Amniotic epithelial cell (primary cell): ENCODE data around the gene MMUT.
A peak's percentile ranks its signal among the peaks of the same experiment; 100 is the strongest.
"Not testable (repeated sequence)": the region's sequence is repeated elsewhere in the genome, so short reads cannot be mapped to it uniquely, and the experiment has no call there.

Experiments used
- DNase-seq: peaks from one replicate; pipeline ENCODE4 v3.0.0-alpha.2; 2010; ENCODE audit warnings: low read depth

The MMUT gene

GRCh38 chr6:49423817-49424216 lies 39.2 kb downstream of the MMUT start:
- peak; percentile 24 for DNase-seq

DNA sequence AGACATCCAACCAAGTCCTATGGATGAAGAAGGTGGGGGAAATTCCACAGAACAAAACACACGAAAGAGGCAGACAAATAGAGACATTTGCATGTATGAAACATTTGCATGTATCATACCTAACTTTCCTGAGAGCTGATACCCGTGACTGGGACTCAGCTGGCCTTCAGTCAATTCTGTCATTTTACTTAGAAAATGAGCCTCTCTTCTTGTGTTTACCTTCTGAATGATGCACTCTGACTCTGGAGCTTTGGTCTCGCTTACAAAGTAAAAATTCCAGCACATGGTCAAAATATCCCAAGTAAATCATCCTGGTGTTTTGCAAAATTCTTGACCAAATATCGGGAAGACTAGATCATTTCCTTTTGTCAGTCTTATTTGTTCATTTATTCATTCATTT lies 46.9 kb downstream of the MMUT start:
- no peak for DNase-seq

DNA sequence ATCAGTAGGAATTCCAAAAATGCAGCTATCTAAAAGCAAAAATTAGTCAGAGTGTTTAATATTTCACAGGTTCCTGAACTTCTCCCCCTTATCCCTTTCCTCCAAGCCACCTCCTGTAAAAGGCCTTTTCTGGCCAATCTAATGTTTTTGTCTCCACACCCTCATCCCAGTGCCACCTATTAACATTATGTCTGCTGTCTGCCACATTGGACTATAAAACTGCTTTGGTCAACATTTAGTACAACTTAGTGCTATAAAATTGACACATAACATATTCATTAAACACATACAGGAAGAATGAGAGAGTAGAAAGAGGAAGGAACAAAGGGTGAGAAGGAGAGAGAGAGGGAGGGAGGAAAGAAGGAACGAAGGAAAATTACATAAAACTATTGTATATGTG lies 47.7 kb downstream of the MMUT start:
- no peak for DNase-seq

- DNase-seq = no peak
Observed at GRCh38 chr6:49410564-49410963, 52.5 kb downstream of the MMUT start.

DNA sequence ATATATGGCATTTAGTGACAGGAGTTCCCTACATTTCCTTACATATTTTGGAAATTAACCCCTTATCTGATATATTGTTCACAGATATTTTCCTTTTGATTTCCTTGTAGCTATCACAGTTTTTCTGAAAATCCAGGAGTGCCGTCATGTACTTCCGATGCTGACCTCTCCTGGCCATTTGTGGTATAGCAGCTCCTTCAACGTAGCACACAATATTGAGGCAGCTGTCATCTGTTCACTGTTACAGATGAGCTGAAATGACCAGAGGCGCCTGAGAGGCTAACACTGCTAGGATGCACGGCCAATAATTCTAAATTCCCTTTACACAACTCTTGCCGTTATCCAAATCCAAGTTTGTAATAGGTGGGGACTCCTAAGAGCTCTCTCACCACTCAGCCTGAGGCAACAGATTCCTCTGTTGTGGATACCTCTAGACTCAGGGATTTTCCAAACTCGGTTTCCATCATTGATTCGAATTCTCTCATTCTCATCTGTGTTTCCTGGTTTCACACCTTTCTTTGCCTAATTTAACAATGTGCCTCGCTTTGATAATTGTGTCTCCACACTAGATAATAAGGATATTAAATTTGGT lies 53.0 kb downstream of the MMUT start:
- DNase-seq = peak; percentile 55

GRCh38 chr6:49406250-49406970 lies 56.6 kb downstream of the MMUT start:
- peak; percentile 17 for DNase-seq

- DNase-seq = no peak
Observed at GRCh38 chr6:49401063-49401462, 62.0 kb downstream of the MMUT start.

DNA sequence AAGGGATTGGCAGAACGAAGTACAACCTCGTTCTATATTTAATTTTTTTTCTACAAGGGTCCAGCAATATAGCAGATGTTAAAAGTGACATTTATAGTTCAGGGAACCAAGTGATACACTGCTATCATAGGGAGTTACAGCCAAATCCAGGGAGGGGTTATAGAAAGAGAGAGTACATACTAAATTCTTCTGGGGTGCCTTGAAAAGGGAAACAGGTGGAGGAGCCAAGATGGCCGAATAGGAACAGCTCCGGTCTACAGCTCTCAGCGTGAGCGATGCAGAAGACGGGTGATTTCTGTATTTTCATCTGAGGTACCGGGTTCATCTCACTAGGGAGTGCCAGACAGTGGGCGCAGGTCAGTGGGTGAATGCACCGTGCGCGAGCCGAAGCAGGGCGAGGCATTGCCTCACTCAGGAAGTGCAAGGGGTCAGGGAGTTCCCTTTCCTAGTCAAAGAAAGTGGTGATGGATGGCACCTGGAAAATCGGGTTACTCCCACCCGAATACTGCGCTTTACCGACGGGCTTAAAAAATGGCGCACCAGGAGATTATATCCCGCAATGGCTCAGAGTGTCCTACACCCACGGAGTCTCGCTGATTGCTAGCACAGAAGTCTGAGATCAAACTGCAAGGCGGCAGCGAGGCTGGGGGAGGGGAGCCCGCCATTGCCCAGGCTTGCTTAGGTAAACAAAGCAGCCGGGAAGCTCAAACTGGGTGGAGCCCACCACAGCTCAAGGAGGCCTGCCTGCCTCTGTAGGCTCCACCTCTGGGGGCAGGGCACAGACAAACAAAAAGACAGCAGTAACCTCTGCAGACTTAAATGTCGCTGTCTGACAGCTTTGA lies 76.2 kb downstream of the MMUT start:
- not testable (repeated sequence) for DNase-seq

DNA sequence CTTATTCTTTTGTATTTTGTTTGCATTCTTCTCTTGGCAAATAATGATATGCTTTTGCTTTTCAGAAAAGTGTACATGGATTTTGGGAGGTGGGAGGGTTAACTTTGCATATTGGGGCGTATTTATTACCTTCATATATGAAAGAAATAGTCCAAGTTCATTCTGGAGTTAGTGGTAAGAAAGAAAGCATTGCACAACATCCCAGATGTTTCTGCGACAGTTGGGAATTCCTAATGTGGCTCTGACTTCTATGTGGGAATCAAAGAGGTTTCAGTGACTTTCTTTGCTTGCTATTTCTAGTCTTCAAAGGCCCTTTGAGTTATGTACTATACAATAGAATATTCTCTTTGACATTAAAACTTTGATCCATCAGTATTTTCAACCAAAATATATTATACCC lies 78.1 kb downstream of the MMUT start:
- DNase-seq = peak; percentile 21
